22Rv1 (cell line): ENCODE results near the gene PPM1J.

Source experiments
- H3K27ac ChIP-seq: fragments of 450-650 bp; 2 replicates; pipeline ENCODE4 v1.5.1; 2017
- ZFX ChIP-seq: fragments of 450-650 bp; IDR thresholded peaks from 2 replicates; pipeline ENCODE4 v1.6.1; 2017; ENCODE audit warnings: antibody characterized with exemption, borderline replicate concordance
- TF ChIP-seq, protein P1 (sequence below): fragments of 450-650 bp; IDR thresholded peaks from 2 replicates; pipeline ENCODE4 v1.5.1; 2017; ENCODE audit warnings: mild to moderate bottlenecking

Gene PPM1J

DNA sequence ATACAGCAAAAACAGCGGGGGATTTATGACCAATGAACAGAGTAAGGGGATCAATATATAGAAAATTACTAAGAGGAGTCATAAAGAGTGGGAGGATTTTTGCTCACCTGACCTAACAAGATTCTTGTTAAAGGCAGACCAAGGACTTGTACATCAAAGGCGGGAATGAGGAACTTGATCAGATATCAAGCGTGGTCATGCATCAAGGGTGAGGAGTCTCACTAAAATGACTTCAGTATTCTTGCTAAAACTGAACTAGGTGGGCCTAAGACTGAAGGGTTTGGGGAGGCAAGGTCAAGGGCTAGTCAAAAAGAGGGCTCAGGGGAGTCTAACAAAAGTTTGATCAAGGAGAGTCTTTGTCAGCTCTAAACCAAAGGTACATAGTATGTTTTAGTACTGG lies 38.6 kb downstream of the PPM1J start:
- H3K27ac ChIP-seq, result no peak overlapping the region

DNA sequence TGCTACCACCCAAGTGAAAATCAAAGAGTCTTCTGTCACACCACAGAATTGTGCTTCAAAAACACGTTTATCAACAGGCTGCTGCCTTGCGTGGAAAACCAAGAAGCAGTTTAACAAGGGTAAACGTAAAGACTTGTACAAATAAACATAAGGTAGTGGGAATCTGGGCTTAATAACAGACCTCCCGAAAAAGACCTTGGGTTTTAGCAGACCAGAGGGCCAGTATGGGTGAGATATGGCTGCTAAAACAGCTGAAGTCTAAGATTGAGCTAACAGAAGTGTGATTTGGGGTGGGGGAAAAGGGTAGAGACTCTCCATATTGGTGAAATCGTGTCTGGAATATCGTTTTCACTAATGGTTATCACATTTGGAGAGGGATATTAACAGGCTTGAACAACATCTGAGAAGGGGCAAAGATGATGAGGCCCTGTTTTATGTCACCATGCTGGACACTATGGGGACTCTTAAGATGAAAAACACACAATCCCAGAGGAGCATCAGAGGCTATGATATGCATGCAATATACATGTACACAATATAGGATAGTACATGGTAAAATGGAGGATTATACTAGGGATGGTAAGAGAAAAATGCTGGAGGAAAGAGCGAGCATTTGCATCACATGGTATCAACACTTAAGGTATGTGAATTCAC lies 39.3 kb downstream of the PPM1J start:
- no peak overlapping the region for H3K27ac ChIP-seq
- no peak for TF ChIP-seq ZFX
- TF ChIP-seq, protein P1, sequence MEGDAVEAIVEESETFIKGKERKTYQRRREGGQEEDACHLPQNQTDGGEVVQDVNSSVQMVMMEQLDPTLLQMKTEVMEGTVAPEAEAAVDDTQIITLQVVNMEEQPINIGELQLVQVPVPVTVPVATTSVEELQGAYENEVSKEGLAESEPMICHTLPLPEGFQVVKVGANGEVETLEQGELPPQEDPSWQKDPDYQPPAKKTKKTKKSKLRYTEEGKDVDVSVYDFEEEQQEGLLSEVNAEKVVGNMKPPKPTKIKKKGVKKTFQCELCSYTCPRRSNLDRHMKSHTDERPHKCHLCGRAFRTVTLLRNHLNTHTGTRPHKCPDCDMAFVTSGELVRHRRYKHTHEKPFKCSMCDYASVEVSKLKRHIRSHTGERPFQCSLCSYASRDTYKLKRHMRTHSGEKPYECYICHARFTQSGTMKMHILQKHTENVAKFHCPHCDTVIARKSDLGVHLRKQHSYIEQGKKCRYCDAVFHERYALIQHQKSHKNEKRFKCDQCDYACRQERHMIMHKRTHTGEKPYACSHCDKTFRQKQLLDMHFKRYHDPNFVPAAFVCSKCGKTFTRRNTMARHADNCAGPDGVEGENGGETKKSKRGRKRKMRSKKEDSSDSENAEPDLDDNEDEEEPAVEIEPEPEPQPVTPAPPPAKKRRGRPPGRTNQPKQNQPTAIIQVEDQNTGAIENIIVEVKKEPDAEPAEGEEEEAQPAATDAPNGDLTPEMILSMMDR, result no peak

More for the DNA sequence above, 38.6 kb downstream of the PPM1J start:
- TF ChIP-seq, protein P1, result no peak
- no peak for TF ChIP-seq ZFX

DNA sequence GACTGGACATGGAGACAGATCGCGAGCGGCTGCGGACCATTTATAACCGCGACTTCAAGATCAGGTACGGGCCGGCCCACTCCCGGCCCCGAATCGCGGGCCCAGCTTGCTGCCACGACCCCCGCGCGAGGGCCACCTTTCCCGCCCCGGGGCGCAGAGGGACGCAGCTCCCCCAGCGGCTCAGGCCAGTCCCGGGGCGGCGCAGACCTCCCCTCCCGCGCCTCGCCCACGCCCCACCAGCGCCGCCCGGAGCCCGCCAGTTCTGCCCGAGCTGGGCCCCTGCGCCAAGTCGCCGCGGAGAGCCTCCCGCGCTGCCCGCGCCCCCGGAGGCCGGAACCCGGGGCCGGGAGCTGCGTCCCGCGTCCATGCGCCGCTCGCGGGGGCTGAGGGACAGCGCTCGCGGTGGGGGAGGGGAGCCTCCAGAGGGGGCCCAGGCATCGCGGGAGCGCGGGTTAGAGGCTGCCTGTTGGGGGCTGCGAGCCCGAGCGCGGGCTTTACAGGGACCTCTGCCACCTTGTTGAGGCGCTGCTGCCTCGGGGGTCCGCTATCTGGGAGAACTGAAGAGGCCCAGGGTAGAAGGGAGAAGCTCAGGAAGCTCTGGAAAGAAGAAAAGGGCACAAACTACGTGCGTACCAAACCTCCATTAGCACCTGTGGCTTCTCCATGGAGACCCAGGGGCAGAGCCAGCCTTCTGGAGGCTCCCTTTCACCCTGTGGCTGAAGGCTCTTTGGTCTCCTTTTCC lies 40.0 kb downstream of the PPM1J start:
- TF ChIP-seq ZFX, result no peak
- TF ChIP-seq, protein P1, result peak; percentile 19; the same call in 1 of the 2 replicates
- peak overlapping the region; percentile 68 for H3K27ac ChIP-seq

DNA sequence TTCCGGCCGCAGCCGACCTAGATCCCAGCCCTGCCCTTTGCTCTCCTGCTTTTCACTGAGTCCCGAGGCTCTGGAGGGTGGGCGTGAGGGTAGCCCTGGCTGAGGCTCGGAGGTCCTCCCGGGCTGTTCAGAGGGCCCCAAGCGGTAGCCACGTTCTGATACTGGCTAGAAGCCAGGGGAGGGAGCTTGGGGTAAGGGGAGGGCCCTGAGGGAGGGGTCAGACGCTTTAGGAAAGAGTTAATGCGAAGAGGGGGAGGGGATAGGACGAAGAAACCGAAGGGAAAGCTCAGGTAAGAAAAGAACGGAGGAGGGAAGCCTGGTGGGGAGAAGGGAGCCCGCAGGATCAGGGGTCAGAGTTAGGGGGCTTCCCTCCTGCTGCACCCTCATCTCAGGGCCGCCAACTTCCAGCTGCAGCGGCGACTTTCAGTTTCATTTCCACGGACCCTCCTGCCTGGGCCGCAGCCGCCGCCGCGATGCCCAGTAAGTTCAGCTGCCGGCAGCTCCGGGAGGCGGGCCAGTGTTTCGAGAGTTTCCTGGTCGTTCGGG lies 40.6 kb downstream of the PPM1J start, which contains the start of gene MOV10:
TSS of gene MOV10 (plus strand) at position 220 of the 546 bp plus-strand sequence. CDS start at position 474, 254 bp downstream.
- TF ChIP-seq, protein P1, result no peak
- no peak for TF ChIP-seq ZFX
- H3K27ac ChIP-seq, result peak within 1 kb of the TSS; percentile 68

DNA sequence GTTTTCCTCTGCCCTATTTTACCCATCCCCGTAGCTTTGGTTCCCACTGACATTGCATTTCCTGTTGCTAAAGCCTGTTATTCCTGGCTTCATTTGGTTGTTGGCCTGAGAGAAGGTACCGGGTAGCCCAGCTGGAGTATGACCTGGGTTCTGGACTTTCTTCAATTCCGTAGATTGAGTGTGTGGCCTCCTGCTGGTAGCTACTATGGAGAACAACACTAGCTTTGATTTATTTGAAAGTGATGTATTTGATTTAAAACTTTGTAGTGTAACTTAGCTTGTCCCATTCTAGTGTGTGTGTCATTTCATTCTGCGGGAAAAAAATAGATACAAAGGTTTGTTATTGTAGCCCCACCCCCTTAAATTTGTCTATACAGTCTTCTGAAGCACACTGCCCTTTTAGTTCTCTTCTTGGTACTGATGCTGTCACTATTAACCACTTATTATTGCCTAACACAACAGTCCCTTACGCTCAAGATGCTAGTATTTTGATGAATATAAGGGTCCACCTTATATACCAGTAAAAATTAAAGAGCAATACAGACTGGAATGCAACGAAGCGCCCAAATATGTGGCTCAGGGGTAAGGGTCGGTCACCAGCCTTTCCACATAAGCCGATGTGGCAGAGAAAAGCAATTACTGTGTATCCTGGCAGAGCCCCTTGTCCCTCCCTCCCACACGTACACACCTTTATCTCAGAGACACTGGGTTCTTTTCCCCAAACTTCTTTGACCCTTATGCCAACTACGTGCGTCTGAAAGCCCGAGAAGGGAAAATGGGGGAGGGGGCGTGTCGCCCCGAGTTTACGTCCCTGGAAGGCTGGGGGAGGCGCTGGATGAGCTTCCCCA lies 41.3 kb downstream of the PPM1J start:
- TF ChIP-seq, protein P1, result peak; percentile 61
- TF ChIP-seq ZFX, result no peak
- H3K27ac ChIP-seq, result peak overlapping the region; percentile 68

DNA sequence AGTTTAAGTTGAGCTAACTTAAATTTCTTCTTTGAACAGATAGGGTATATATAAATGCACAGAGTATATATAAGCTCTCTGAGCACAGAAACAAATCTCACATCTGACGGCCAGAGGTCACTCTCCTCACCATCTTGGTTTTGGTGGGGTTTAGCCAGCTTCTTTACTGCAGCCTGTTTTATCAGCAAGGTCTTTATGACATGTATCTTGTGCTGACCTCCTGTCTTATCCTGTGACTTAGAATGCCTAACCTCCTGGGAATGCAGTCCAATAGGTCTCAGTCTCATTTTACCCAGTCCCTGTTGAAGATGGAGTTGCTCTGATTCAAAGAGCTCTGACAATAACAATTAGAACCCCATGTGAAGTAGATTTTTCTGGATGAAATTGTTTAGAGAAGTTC lies 42.3 kb downstream of the PPM1J start:
- H3K27ac ChIP-seq, result peak overlapping the region; percentile 68
- no peak for TF ChIP-seq ZFX
- TF ChIP-seq, protein P1, result no peak
